ENCODE results near the gene CCDC34.
A peak's percentile ranks its signal among the peaks of the same experiment; 100 is the strongest.
"Not testable (repeated sequence)": the region's sequence is repeated elsewhere in the genome, so short reads cannot be mapped to it uniquely, and the experiment has no call there.

Gene CCDC34

DNA sequence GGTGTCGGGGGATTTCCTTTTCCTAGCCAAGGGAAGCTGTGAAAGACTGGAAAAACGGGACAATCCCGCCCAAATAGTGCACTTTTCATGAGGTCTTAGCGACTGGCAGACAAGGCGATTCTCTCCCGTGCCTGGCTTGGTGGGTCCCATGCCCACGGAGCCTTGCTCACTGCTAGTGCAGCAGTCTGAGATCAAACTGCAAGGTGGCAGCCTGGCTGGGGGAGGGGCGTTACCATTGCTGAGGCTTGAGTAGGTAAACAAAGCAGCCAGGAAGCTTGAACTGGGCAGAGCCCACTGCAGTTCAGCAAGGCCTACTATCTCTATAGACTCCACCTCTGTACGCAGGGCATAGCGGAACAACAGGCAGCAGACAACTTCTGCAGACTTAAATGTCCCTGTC lies 41.7 kb downstream of the CCDC34 start:
- not testable (repeated sequence) for DNase-seq

DNA sequence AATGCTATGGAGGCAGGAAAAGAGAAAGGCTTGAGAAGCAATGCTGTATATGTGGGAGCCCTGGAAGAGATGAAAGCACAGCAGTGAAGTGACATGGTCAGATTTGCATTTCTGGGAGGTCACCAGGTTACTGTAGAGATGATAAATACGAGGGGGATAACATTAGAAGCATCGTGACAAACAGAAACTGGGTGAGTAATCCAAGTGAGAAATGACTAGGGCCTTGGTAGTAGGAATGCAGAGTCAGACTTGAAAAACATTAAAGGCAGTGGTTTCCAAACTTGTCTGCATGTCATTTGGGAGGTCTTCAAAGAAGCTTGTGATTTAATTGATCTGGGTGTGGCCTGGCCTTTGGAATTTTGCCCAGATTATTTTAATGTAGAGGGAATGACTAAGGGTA lies 43.9 kb downstream of the CCDC34 start:
- no peak for DNase-seq

DNA sequence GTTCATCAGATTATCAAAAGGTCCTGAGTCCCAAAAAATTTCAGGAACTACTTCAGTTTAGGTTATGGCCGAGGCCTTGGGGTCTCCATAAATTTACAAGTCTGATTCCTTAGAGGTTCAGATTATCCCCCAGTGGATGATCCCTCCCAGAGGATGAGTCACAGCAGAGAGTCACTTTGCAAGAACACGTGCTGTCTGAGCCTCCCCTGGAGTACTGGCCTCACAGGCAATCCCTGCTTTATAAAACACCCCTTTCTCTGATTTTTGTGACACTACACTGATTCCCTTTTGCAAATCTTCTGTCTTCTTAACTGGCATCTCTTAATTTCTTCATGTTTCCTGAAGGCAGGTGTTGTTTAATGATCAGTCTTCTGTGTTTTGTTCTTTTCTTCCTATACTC lies 45.3 kb downstream of the CCDC34 start:
- DNase-seq = no peak

DNA sequence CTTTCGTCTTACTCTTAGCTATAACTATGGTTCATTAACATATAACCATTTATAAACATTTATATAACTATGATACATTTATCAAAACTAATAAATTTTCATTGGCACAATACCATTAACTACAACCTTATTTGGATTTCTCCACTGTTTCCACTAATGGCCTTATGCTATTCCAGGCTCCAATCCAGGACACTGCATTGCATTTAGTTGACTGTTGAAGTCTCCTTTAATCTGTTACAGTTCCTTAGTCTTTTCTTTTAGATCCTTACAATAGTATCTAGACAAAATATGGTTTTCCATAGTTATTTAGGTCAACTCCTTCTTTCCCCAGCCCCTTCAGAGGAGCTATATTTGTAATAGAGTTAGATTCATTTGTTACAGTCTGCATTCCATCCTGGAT lies 47.2 kb downstream of the CCDC34 start:
- no peak for DNase-seq

DNA sequence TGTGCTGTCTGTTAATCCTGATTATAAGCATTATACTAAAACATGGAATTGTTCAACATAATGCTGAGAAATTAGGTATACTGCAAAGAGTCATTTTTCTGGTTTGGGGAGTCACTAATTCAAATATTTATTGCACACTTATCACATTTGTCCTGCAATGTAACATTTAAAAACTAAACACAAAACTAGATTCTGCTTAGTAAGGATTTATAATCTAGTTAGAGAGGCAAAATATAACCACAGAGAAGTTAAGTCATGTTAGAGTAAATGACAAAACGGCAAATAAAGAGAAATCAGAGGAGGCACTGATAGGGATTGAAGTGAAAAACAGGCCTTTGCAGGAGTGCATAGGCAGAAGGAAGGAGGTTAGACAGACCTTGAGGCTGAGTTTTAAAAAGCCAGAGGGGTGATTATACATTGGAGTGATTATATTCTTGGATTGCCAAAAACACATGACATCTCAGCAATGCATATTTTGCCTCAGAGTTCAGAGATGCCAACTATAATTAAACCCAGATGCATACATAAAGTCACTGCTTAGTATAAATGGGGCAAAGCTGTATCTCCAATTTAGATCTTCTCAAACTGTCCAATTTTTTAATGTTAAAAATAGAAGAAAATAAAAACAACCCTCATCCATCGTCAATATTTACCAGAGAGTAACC lies 49.7 kb downstream of the CCDC34 start:
- no peak for DNase-seq

DNA sequence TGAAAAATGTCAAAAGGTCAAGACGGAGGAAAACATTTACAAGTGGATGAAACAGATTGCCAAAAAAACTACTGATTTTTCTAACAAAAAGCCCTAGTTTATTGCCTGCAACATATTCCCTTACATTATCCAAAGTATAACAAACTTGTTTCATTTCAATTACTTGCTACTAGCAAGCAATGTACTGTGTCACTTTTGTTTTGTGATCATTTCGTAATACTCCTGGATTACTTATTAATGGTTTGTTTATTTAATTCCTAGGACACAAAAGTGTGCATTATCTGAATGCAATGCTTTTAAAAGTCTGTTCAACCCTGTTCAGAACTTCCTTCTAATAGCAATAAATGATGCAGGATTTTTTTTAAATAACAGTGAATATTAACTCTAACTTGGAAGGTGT lies 50.9 kb downstream of the CCDC34 start:
- no peak for DNase-seq

DNA sequence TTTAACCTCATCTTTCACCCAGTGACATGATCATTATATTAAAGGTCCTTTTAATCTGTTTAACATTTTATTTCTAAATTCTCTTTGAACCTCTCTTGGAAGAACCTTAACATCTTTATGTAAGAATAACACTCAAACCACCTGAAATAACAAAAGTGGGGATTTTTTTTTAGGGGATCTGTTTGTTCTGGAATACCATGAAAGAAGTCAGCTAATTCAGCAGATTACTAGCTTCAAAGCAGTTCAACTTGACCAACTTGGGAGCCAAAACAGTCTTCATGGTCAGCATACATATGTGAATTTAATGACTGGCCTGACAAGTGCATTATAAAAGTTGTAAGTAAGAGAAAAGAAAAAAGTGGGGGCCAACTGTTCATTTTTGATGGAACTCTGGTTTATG lies 52.3 kb downstream of the CCDC34 start:
- DNase-seq = no peak

DNA sequence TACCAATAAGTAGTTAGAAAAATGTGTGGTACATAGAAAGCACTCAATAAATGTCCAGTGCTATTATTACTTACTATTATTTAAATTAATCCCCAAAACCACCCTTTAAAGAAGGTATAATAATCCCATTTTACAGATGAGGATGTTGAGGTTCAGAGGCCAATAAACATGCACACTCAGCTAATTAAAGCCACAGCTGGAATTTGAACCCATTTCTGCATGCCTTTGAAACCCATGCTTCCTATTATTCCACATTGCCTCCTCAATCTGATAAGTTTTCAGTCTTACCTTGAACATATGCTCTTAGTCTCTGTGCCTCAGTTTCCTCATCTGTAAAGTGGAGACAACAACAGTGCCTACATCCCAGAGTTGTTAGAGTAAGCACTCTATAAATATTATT lies 52.8 kb downstream of the CCDC34 start:
- no peak for DNase-seq

DNA sequence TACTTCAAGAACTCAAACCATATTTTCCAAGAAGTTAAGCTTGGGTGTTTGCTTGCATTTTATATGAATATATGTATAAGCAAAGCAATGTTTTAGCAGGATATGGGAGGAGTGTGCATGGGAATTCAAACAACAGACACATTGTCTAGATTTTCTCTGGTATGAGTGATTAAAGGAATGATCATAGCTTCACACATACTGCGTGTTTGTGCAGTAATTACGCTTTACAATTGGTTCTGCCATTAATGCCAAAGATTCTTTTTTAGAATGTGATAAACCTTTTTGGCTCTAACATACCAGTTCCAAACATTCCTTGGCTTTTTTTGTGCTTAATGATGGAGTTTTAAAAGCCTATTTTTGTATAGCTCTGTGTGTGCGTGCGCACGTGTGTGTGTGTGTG lies 54.0 kb downstream of the CCDC34 start:
- no peak for DNase-seq

DNA sequence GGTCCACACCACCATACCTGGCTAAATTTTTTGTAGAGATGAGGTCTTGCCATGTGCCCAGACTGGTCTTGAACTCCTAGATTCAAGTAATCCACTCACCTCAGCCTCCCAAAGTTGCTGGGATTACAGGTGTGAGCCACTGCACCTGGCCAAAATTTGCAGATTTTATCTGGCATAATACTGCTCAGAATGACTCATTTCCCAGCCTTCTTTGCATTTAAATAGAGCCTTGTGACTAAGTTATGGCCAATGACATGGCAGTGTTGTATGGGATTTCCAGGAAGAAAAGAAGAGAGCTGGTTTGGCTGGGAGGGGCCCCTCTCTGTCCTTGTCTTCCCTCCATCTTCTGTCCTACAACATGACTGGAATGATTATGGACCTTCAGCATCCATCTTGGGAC lies 55.8 kb downstream of the CCDC34 start:
- no peak for DNase-seq

DNA sequence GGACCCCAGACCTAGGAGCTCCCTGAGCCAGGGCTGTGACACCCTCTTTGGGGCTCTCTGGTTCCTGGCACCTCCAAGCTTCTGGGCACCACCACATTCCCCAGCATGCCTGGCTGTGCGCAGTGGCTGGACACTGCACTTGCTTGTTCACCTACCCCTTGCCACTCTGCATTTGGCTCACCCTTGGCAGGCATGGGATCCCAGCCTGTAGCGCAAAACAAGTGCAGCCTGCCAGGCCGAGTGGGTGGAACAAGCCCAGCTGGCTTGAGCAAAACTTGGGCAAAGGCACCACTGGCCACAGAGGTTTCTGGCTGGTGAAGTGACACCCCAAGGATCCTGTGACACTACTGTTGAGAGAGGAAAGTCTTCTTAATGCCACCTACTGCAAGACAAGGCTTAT lies 57.3 kb downstream of the CCDC34 start:
- DNase-seq = no peak

DNA sequence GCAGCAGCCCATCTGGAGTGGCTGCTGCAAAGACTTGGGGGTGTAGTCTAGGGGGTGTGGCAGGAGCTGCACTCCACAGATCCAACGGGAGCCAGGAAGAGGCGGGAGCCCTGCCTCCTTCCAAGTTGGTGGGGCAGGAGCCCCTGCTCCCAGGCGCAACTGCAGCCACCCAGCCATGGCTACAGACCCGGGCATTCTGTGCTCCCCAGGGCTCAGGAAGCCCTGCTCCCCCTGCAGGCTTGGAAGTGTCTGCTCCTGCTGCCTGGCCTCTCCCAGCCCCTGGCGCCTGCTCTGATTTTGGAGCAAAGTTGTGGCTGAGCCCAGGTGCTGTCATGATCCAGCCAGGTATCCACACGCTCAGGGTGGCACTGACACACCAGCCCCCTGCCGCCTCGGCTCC lies 58.5 kb downstream of the CCDC34 start:
- no peak for DNase-seq

DNA sequence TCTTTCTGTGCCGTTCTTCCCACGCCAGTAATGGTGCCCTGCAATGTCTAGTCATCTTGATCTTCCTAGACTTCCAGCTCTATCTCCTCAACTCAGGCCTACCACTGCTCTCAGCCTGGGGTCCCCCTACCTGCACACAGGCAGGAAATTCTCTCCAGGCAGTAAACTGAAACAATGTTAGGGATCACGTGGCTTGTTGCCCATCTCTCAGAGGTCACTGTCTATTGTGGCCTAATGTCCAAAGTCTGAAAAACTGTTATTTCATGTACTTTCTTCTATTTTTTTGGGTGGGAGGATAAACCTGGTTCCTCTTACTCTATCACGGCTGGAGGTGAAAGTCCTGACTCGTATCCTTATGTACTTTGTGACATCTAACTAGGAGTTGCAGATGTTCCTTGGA lies 59.1 kb downstream of the CCDC34 start:
- no peak for DNase-seq

DNA sequence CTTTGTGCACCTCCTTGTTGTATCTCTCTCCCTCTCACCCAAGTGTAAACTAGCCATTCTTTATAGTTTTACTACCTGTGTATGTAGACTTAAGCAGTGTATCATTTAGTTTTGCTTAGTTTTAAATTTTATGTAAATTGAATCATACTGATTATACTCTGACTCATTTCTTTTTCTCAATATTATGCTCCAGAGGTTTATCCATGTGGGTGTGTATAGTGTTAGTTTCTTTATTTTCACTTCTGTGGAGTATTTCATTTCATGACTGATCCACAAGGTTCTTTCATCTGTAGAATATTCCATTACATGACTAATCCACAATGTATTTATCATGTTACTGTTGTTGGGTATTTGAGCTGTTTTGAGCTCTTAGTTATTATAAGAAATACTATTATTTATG lies 62.0 kb downstream of the CCDC34 start:
- no peak for DNase-seq

DNA sequence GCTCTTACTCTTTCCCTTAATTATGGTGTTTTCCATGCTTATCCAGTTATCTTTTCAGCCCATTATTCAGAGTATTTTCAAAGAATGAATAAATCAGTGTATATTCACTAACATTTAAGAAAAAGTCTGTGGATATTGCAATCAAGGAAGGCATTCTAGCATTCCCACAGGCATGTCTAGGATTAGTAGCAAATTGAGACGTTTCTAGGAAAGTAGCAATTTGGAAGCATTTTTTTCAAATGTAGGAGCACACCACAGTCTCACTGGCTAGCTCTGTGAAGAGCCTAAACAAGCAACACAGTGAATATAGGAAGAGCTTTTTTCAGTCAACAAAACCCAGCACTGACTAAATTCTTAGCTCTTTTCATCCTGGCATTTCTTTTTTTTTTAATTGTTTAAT lies 65.4 kb downstream of the CCDC34 start:
- no peak for DNase-seq

DNA sequence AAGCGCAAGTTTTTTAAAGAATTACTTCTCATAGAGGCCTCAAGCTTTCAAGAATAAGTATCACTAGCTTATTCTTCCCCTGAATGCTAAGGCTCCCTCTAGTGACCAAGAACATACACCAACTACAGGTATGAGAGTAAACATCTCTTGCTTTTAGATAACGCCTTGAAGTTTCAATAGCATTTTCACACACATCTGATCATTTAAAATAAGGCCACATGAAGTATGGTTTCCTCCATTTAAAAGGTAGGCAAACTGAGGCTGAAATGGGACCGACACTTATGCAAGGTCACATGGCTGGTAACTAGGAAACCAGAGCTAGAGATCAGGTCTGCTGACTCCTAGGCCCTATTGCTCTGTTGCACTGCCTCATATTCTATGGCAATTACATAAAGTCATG lies 66.5 kb downstream of the CCDC34 start:
- peak; percentile 35 for DNase-seq

DNA sequence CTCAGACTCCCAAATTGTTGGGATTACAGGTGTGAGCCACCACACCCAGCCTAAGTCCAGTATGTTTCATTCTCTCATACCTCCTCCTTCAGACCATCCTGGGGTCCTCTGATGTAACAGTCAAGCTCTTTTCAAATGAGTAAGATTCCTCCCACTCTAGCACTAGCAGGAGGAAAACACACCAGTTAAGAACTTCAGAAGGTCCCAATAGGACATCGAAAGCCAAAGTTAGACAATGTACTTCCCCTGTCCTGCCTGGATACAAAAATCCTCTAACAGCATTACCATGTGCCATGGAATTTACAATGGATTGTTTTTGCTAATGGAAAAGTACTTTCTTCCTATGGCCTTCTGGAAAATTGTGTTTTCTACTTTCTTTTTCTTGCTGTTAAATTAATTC lies 67.1 kb downstream of the CCDC34 start:
- no peak for DNase-seq

DNA sequence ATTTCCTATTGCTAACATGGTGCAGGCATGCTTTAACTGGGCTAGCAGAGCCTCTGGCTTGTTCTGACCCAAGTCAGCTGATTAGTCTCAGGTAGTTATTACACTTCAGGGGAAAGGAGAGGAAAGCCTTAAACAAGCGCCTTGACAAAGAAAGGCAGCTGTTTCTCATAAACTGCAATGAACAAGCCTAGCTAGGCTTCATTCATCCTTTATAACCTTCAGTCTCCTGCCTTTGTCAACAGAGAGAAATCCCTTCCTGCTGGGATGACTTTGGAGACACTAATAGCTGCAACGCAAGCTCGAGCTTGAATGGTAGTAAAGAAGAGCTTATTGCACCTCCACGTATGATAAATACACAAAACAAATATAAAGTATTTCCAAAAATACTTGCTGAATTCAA lies 68.4 kb downstream of the CCDC34 start:
- no peak for DNase-seq

DNA sequence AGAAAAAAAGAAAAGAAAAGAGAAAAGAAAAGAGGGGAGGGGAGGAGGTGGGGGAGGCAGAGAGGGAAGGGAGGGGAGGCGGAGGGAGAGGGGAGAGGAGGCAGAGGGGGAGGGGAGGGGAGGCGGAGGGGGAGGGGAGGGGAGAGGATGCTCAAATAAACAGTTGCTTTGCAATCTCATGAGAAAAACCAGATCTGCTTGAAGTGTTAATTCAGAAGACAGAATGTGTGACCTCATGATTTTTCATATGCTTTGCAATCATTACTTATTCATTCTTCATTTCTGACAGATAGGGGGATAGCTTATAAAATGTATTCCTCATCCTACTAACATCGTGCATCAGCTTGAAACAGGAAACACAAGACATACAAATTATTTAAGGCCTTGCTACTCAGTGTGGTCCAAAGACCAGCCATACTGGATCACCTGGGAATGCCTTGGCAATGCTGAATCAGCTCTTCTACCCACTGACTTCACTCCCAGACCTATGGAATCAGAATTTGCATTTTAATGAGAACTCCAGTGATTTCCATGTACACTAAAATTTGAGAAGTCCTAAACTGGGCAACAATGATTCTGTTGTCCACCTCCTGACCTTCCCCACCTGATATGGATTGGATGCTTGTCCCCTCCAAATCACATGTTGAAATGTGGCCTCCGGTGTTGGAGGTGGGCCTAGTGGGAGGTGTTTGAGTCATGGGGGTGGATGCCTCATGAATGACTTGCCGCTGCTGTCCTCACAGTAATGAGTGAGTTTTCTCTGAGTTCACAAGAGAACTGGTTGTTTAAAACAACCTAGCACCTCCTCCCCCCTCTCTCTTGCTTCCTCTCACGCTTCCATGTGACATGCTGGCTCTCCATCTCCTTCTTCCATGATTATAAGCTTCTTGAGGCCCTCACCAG lies 69.2 kb downstream of the CCDC34 start:
- no peak for DNase-seq

DNA sequence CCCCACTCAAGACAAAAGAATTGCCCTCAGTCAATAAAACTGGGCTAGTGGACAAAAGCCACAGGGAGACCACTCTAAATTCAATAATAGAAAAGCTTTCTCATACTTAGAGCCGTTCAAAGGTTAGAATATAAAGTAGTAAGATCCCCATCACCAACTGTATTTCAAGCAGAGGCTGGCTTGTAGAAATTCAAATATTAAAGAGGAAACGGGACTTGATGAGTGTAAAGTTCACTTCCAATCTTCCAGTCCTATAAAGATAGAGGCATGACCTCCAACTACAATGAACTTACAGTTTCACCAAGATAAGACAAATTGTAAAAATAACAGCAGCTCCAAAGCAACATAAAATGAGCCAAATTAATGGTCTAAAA lies 70.4 kb downstream of the CCDC34 start:
- DNase-seq = no peak

DNA sequence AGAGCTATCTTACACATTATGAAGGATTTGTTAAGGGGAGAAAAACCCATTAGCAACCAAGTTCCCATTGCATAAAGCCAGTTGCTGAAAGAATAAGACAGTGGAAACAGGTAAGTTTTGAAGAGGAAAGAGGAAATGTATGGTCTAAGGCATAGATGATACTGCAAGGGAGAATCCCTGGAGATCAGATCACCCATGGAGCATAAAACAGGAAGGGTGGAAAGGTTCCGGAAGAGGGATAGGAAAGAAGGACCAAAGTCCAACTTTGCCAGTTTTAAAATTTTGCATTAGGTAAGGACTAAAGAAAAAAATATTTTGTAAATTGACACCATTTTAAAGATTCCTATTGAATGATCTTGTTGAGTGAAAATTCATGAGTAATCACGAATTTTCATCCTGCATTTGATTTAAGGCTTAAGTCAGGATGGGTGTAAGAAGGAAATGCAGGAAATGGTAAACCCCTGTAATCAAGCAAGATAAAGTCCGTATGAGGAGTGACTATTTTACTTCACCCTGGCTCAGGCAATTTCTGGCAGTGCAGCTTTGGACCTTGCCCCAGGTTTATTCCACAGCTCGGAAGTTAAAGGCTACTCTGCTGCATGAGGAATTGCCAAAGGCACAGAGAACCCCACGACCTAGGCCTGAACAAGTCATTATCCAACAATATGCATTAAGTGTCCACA lies 70.9 kb downstream of the CCDC34 start:
- no peak for DNase-seq

DNA sequence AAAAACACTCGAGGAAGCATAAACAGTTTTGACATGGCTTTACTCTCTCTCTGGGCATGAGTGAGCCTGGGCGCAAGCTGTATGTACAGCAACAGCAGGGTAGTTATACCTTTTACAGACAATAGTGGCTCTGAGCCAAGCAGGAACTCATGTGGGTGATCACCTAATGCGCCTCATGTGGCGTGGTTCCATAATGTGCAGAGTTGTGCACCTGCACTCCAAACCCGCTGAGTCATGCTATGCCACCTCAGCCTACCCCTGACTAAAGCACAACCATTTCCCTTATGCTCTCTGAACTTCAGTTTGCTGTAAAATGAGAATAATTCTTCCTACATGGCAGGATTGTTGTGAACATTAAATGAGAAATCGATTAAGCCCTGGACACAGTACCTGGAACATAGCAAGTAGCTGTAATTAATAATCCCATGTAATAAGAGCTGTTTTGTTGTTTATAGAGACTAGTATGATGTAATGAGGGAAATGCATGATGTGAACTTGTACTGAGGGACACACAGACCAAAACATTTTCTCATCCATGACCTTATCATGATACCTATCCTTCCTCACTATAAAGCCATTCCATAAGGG lies 71.6 kb downstream of the CCDC34 start:
- no peak for DNase-seq

DNA sequence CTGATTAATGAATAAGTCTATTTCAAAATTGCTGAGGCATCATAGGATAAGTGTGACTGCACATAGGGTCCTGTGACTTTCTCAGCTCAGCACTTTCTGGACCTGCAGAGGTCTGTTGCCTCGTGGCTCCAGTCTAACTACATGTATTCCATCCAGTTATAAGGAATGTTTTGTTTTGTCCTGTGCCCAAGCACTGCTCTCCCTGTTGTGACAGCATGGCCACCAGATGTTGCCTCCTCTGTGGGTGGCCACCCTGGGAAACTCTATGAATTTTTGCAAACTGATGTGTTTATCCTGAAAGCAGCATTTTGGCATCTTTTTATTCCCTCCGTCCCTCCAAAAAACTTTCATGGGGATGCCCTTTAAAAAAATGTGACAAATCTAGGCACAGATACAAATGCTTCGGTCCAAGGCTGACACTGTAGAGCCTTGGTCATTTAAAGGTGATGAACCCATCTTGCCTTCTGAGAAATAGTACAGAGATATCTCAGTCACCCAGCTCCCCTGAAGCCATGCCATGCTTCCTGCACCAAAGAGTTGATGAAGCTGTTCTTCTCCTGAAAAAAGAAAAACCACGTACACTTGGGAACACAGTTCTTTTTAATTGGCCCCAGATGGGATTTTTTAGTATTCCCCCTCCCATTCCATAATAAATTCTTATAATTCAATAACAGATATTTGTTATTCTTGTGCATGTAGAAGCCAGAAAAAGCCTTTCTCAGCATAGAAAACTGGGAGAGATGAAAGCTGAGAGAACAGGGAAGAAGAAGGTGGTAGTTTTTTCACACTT lies 72.6 kb downstream of the CCDC34 start:
- no peak for DNase-seq

All from NCI-H1436 treated with DMSO at 0.1 percent for 48 hours (cell line).